Endothelial cell of umbilical vein (primary cell): ENCODE data around the gene VGLL4. TPM values are rescaled to one million over a fixed set of nuclear protein-coding genes. Genes with fewer than 3 reads are reported as not detected.

ENCODE experiments used
- BruUV-seq: library from RNA; stranded (reverse); fragments of 400-500 nt; replicated peaks from 2 replicates; lab custom pipeline; 2021; lab: Mats Ljungman, UMichigan
- CTCF ChIA-PET: fragments of 300-600, 350-600 bp; sonication (Branson Sonifier 250); formaldehyde crosslinking; loops from one replicate; lab custom pipeline; 2021; ENCODE audit warnings: antibody characterized with exemption, inconsistent platforms; lab: Charles Lee
- POLR2A ChIA-PET: fragments of 300-600, 350-600 bp; sonication (Branson Sonifier 250); formaldehyde crosslinking; loops from one replicate; lab custom pipeline; 2021; ENCODE audit warnings: antibody characterized with exemption, inconsistent platforms; lab: Charles Lee
- DNase-seq: peaks from one replicate; pipeline ENCODE4 v3.0.0-alpha.2; 2011; ENCODE audit warnings: low read depth, low spot score
- FAIRE-seq: peaks from 2 replicates; lab custom pipeline; 2011; peaks lifted over from hg19 to GRCh38; lab: Jason Lieb, UNC
- H2AFZ ChIP-seq: 2 replicates; pipeline ENCODE4 v1.6.0; 2012; ENCODE audit warnings: low read depth, low read length, control low read depth, inconsistent platforms
- H3K27ac ChIP-seq: 2 replicates; pipeline ENCODE4 v1.5.1; 2011; ENCODE audit warnings: low read depth, mild to moderate bottlenecking, control low read depth, low read length, moderate library complexity; ENCODE audit not compliant: insufficient read depth
- H3K27me3 ChIP-seq, 2 experiments: 2 replicates each; pipeline versions ENCODE4 v1.6.0 to v1.6.1; 2011; ENCODE audit warnings: low read length in 2 of 2, mixed read lengths in 1 of 2; ENCODE audit not compliant: control insufficient read depth in 2 of 2, insufficient read depth in 2 of 2
- H3K36me3 ChIP-seq, 2 experiments: 2 replicates in 1 of 2; 3 replicates in 1 of 2; pipeline ENCODE4 v1.5.1; 2011; ENCODE audit warnings: low read length in 2 of 2, mild to moderate bottlenecking in 1 of 2, moderate library complexity in 1 of 2; ENCODE audit not compliant: control insufficient read depth in 2 of 2, insufficient read depth in 2 of 2; ENCODE audit errors: extremely low read depth in 1 of 2
- H3K4me1 ChIP-seq: 3 replicates; pipeline ENCODE4 v1.5.1; 2011; ENCODE audit warnings: mild to moderate bottlenecking, low read length; ENCODE audit not compliant: control insufficient read depth, insufficient read depth; ENCODE audit errors: extremely low read depth
- H3K4me2 ChIP-seq: 2 replicates; pipeline ENCODE4 v1.6.1; 2011; ENCODE audit warnings: low read length, control low read depth, mixed read lengths; ENCODE audit not compliant: insufficient read depth
- H3K4me3 ChIP-seq, 3 experiments: fragments of 200-600 bp in 1 of 3; sonication (generic), shearing (Covaris generic) in 1 of 3; replicated peaks in 1 of 3; 2 replicates each; pipeline ENCODE4 v1.5.1; 2011 to 2016; ENCODE audit warnings: control low read depth in 3 of 3, low read length in 3 of 3, mild to moderate bottlenecking in 2 of 3, inconsistent platforms in 1 of 3, low read depth in 1 of 3, moderate library complexity in 1 of 3; ENCODE audit not compliant: insufficient read depth in 1 of 3
- H3K79me2 ChIP-seq: 2 replicates; pipeline ENCODE4 v1.6.0; 2012; ENCODE audit warnings: low read length, inconsistent platforms; ENCODE audit not compliant: control insufficient read depth, insufficient read depth
- H3K9ac ChIP-seq: replicated peaks from 2 replicates; pipeline ENCODE3; 2011; ENCODE audit warnings: low read length, control low read depth; ENCODE audit not compliant: insufficient read depth; ENCODE audit errors: extremely low read depth
- H3K9me1 ChIP-seq: replicated peaks from 3 replicates; pipeline ENCODE4 v1.6.0; 2011; ENCODE audit warnings: mild to moderate bottlenecking, low read length; ENCODE audit not compliant: control insufficient read depth, insufficient read depth; ENCODE audit errors: extremely low read depth
- H3K9me3 ChIP-seq: replicated peaks from 2 replicates; pipeline ENCODE4 v1.5.1; 2012; ENCODE audit warnings: low read length, inconsistent platforms; ENCODE audit not compliant: control insufficient read depth, insufficient read depth
- H4K20me1 ChIP-seq: replicated peaks from 2 replicates; pipeline ENCODE3; 2011; ENCODE audit warnings: mild to moderate bottlenecking, low read length; ENCODE audit not compliant: control insufficient read depth, insufficient read depth; ENCODE audit errors: extremely low read depth
- EZH2 ChIP-seq: IDR thresholded peaks from 2 replicates; pipeline ENCODE4 v1.6.1; 2012; ENCODE audit warnings: borderline replicate concordance, low read depth, mild to moderate bottlenecking, moderate library complexity, low read length, inconsistent platforms; ENCODE audit not compliant: severe bottlenecking
- FOS ChIP-seq: IDR thresholded peaks from 2 replicates; pipeline ENCODE4 v1.6.1; 2011; ENCODE audit warnings: mild to moderate bottlenecking, low read length, moderate library complexity, borderline replicate concordance; ENCODE audit not compliant: insufficient read depth
- GATA2 ChIP-seq: IDR thresholded peaks from 2 replicates; pipeline ENCODE4 v1.7.0; 2011; ENCODE audit warnings: low read depth, mild to moderate bottlenecking, moderate library complexity, mixed read lengths, low read length; ENCODE audit not compliant: insufficient read length, insufficient read depth
- JUN ChIP-seq: IDR thresholded peaks from 2 replicates; pipeline ENCODE4 v1.6.1; 2011; ENCODE audit warnings: borderline replicate concordance, low read depth; ENCODE audit not compliant: insufficient read length, insufficient read depth
- MAX ChIP-seq: IDR thresholded peaks from 2 replicates; pipeline ENCODE4 v1.6.1; 2011; ENCODE audit not compliant: insufficient read depth, insufficient read length
- POLR2A ChIP-seq: IDR thresholded peaks from 2 replicates; pipeline ENCODE4 v1.6.1; 2012; ENCODE audit warnings: low read depth, mild to moderate bottlenecking, control low read depth, low read length
- POLR2AphosphoS5 ChIP-seq: IDR thresholded peaks from 2 replicates; pipeline ENCODE4 v1.6.1; 2012; ENCODE audit warnings: low read depth, mild to moderate bottlenecking, control low read depth, low read length, moderate library complexity; ENCODE audit not compliant: insufficient read depth
- dilution Hi-C: fragments of 300-500 bp; cut with MboI; formaldehyde crosslinking; loops from one replicate; pipeline ENCODE4 v1.15.0; 2019; ENCODE audit warnings: low sequenced_read_pairs; ENCODE audit not compliant: extremely low pct_ligation_motif_present
- intact Hi-C: fragments of 100-400 bp; cut with micrococcal nuclease; formaldehyde crosslinking; loops from one replicate; pipeline ENCODE4 v1.10.0; 2022
- polyA plus RNA-seq, 4 experiments: library from polyadenylated mRNA; depleted of rRNA in 3 of 4; stranded (reverse) in 3 of 4; unstranded in 1 of 4; fragments of >200 nt; gene quantifications; 2 replicates each; pipeline versions ENCODE4 v1.2.1 to v1.2.3, GENCODE V29; 2011 to 2012; ENCODE audit warnings: missing spikeins in 1 of 4
- total RNA-seq: library from RNA; stranded (reverse); gene quantifications from 2 replicates; pipeline ENCODE4 v1.2.3, GENCODE V29; 2021

The VGLL4 gene
- total and polyA plus RNA-seq, 2 donors (not counting 3 experiments of a cell fraction or from before 2014, with no cell fraction given) = 67.0 to 78.9 TPM

DNA sequence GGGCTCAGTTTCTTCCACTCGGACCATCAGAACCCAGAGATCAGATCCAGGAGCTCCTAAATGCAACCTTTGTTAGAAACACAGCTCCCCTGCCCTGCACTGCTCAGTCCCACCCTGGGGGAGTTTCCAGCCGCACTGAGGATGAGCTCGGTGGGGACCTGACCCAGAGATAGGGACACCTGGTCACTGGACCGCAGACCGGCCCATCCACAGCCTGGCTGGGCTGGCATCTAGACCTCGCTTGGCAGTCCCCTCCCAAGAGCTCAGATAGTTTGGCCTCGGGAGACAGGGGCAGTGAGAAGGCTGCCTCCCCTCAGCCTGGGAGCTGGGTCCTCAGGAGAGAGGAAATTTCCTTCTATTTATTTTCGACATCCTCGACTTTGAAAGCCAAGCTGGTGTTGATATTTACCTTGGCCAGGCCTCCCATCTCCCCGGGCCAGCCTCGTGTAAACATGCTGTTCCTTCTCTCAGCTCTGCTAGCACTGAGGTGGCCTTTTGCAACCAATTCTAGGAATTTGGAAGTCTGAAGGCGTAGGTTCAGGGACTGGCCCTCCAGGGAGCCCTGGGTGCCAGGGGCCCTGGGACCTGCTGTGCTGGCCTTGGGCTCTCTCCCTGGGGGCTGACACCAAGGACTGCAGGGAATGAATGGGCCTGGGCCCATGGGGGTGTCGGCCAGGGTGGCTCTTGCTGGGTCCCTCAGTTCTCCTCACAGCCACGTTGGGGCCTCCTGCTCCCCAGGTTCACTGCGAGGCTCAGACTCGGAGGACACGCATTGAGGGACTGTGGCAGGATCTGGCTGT is 90.1 kb downstream of the VGLL4 start:
- dilution Hi-C loops = no loop called here

More for the DNA sequence above, 90.1 kb downstream of the VGLL4 start:
- no peak overlapping the region for H3K27ac ChIP-seq
- no peaks in the 10 kb centered on the region for H3K9me3 ChIP-seq
- peak; percentile 46 for DNase-seq
- H3K4me1 ChIP-seq = peaks cover 34% of the 10 kb centered on the region
- H3K9ac ChIP-seq = no peak overlapping the region
- ChIA-PET CTCF (interaction anchor here (1.0 to 3.4 kb wide), 5 partner anchors 15 to 174 kb away, joined by 3 to 19 read pairs (median 3); partner anchors contain the start of gene VGLL4), POLR2A (no interaction called here)
- BruUV-seq = no TSS peak
- TF ChIP-seq EZH2 (no peak), JUN (no peak), POLR2AphosphoS5 (no peak), GATA2 (no peak), POLR2A (no peak), MAX (no peak), FOS (no peak)
- no peak overlapping the region for H2AFZ ChIP-seq
- peaks cover 23% of the 10 kb centered on the region for H3K79me2 ChIP-seq
- no peaks in the 10 kb centered on the region for H3K27me3 ChIP-seq
- no peak overlapping the region for H3K4me2 ChIP-seq
- no peaks in the 10 kb centered on the region for H4K20me1 ChIP-seq
- peak; percentile 47 for FAIRE-seq
- no peak overlapping the region for H3K4me3 ChIP-seq
- H3K9me1 ChIP-seq = no peaks in the 10 kb centered on the region
- intact Hi-C loops = no loop called here
- peaks cover 2 to 21% of the 10 kb centered on the region in 2 experiments for H3K36me3 ChIP-seq
